ENCODE measurements around the gene PPP1R3E.

PPP1R3E gene

GRCh38 chr14:23277189-23277588 is 25.5 kb downstream of the PPP1R3E start:
- TF ChIP-seq USF1 (IDR thresholded peaks at IDR 0.05): no peak

DNA sequence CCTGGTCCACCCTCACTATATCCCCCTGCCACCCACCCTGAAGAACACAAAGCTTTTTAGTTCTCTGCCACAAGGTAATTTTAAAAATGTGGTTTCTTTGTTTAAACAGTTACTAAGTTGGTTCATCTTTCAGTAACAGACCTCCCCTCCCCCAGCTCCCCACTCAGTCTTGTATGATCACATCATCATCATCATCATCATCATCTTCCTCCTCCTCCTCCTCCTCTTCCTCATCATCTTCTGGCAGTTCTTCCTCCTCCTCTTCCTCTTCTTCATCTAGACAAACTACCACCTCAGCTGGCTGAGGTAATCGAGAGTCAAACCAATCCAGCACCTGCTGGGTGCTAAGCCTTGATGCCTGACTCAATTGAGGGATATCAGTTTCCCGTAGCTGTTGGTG is 27.2 kb downstream of the PPP1R3E start:
- TF ChIP-seq, protein P1, sequence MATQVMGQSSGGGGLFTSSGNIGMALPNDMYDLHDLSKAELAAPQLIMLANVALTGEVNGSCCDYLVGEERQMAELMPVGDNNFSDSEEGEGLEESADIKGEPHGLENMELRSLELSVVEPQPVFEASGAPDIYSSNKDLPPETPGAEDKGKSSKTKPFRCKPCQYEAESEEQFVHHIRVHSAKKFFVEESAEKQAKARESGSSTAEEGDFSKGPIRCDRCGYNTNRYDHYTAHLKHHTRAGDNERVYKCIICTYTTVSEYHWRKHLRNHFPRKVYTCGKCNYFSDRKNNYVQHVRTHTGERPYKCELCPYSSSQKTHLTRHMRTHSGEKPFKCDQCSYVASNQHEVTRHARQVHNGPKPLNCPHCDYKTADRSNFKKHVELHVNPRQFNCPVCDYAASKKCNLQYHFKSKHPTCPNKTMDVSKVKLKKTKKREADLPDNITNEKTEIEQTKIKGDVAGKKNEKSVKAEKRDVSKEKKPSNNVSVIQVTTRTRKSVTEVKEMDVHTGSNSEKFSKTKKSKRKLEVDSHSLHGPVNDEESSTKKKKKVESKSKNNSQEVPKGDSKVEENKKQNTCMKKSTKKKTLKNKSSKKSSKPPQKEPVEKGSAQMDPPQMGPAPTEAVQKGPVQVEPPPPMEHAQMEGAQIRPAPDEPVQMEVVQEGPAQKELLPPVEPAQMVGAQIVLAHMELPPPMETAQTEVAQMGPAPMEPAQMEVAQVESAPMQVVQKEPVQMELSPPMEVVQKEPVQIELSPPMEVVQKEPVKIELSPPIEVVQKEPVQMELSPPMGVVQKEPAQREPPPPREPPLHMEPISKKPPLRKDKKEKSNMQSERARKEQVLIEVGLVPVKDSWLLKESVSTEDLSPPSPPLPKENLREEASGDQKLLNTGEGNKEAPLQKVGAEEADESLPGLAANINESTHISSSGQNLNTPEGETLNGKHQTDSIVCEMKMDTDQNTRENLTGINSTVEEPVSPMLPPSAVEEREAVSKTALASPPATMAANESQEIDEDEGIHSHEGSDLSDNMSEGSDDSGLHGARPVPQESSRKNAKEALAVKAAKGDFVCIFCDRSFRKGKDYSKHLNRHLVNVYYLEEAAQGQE (IDR thresholded peaks at IDR 0.05; ENCODE audit: low read depth): no peak
- TF ChIP-seq RAD21 (IDR thresholded peaks at IDR 0.05; ENCODE audit: low read depth) (no peak), TEAD4 (IDR thresholded peaks at IDR 0.05) (no peak), ZBTB7A (IDR thresholded peaks at IDR 0.05; ENCODE audit: low read depth) (no peak), EGR1 (IDR thresholded peaks at IDR 0.05) (no peak), NFIC (IDR thresholded peaks at IDR 0.05) (no peak), EP300 (IDR thresholded peaks at IDR 0.05; ENCODE audit: borderline replicate concordance) (no peak), TAF1 (IDR thresholded peaks at IDR 0.05; ENCODE audit: low read depth) (no peak), USF1 (IDR thresholded peaks at IDR 0.05) (no peak), MAX (IDR thresholded peaks at IDR 0.05) (no peak), YY1 (IDR thresholded peaks at IDR 0.05; ENCODE audit: low read depth) (no peak), CREB1 (IDR thresholded peaks at IDR 0.05; ENCODE audit: low read depth) (no peak), TCF12 (IDR thresholded peaks at IDR 0.05; ENCODE audit: low read depth) (no peak), FOXM1 (IDR thresholded peaks at IDR 0.05; ENCODE audit: borderline replicate concordance, low read depth) (no peak), CEBPB (IDR thresholded peaks at IDR 0.05) (no peak)

GRCh38 chr14:23269193-23269592 is 33.5 kb downstream of the PPP1R3E start:
- no peak for TF ChIP-seq EP300 (IDR thresholded peaks at IDR 0.05; ENCODE audit: borderline replicate concordance)
- TF ChIP-seq CREB1 (IDR thresholded peaks at IDR 0.05; ENCODE audit: low read depth): no peak
- TF ChIP-seq NFIC (IDR thresholded peaks at IDR 0.05): no peak
- no peak for TF ChIP-seq TEAD4 (IDR thresholded peaks at IDR 0.05)
- TF ChIP-seq RAD21 (IDR thresholded peaks at IDR 0.05; ENCODE audit: low read depth): no peak
- no peak for TF ChIP-seq EGR1 (IDR thresholded peaks at IDR 0.05)
- no peak for TF ChIP-seq MAX (IDR thresholded peaks at IDR 0.05)
- no peak for TF ChIP-seq ZBTB7A (IDR thresholded peaks at IDR 0.05; ENCODE audit: low read depth)
- TF ChIP-seq TAF1 (IDR thresholded peaks at IDR 0.05; ENCODE audit: low read depth): no peak
- TF ChIP-seq, protein P1 (IDR thresholded peaks at IDR 0.05; ENCODE audit: low read depth): no peak
- no peak for TF ChIP-seq YY1 (IDR thresholded peaks at IDR 0.05; ENCODE audit: low read depth)
- no peak for TF ChIP-seq CEBPB (IDR thresholded peaks at IDR 0.05)
- TF ChIP-seq TCF12 (IDR thresholded peaks at IDR 0.05; ENCODE audit: low read depth): no peak
- TF ChIP-seq FOXM1 (IDR thresholded peaks at IDR 0.05; ENCODE audit: borderline replicate concordance, low read depth): no peak
- TF ChIP-seq USF1 (IDR thresholded peaks at IDR 0.05): no peak

DNA sequence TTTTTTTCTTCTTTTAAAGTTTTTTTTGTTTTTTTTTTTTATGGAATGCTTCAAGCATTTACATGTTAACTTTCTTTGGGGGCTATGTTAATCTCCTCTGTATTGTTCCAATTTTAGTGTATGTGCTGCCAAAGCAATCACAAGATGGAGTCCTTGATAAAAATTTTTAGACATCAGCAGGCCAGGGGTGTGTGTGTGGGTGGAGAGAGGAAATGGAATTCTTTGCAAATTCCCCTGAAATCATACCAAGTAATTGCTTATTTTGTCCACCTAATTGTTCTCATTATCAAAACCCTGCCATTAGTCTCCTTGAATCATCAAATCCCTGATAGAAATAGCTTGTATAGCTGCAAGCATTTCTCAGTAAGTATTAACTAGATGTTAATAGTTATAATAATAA is 43.2 kb downstream of the PPP1R3E start:
- TF ChIP-seq TCF12 (IDR thresholded peaks at IDR 0.05; ENCODE audit: low read depth) (no peak), NFIC (IDR thresholded peaks at IDR 0.05) (no peak)

GRCh38 chr14:23258256-23258655 is 44.4 kb downstream of the PPP1R3E start:
- TF ChIP-seq USF1 (IDR thresholded peaks at IDR 0.05): no peak
- TF ChIP-seq YY1 (IDR thresholded peaks at IDR 0.05; ENCODE audit: low read depth): no peak
